Skeletal muscle cell (primary cell): ENCODE measurements around the gene FABP1.

Experiments
- DNase-seq: peaks from one replicate; pipeline ENCODE4 v3.0.0-alpha.2; 2010; ENCODE audit warnings: low read depth
- H3K4me3 ChIP-seq: 2 replicates; pipeline ENCODE4 v1.5.1; 2011; ENCODE audit warnings: low read depth, mild to moderate bottlenecking, control low read depth, low read length, moderate library complexity

Gene FABP1

DNA sequence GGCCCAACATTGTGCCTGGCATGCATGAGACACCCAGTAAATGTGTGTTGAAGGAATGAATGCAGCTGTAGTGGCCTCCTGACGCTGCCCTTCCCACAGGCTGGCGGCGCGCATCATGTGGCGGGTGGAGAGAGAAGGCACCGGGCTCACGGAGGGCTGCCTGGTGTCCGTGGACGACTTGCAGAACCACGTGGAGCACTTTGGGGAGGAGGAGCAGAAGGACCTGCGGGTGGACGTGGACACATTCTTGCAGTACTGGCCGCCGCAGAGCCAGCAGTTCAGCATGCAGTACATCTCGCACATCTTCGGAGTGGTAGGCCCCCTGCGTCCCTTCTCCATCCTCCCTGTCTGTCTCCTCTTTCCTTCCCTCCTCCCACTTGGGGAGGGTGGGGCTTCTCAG is 40.1 kb downstream of the FABP1 start:
- no peak overlapping the region for H3K4me3 ChIP-seq
- DNase-seq, result no peak

DNA sequence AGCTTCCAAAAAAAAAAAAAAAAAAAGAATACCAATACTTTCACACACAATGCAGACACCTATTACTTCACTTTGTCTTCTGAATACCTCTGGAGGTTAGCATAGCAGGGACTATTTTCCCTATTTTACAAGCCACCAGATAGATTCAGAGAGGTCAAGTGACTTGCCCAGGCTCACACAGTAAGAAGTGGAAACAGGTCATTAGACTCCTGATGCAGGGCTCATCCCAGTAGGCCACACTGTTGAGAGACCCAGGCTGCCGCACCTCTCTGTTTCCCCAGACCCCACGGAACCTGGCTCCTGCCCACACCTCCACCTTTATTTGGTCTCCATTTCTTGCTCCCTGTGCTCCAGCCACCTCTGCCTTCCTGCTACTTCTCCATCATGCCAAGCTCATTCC is 40.8 kb downstream of the FABP1 start:
- no peak for DNase-seq
- no peak overlapping the region for H3K4me3 ChIP-seq

DNA sequence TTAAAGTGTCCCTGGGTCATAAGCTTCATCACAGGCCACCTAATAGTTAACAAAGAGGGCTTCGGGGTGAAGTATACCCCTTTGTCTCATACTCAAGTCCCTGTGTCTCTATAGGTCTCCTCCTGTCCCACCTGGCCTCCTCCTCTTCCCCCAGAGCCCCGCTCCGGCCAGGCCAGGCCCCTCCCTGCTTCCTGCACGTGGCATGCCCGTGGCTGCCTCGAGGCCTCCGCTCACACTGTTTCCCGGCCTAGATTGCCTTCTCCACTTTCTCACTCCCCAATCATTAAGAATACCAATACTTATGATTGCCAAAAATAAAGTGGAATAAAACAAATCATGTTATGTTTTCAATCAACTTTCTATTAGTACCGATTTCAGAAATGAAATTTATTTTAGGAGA is 41.5 kb downstream of the FABP1 start:
- no peak for DNase-seq
- H3K4me3 ChIP-seq, result no peak overlapping the region

DNA sequence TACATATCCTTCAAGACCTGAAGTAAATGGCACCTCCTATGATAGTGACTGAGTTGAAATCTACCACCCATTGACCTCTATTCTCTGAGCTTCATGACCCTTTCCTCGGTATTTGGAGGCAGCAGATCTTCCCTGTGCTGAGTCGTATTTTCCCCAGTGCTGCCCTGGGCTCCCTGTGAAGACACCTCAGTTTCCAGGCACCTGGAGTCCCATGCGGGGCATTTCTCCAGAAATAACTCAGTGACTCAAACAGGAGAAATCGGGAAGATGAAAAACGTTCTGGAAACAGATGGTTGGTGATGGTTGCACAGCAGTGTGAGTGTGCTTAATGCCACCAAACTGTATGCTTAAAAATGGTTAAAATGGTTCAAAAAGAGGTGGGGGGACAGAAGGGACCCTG is 42.3 kb downstream of the FABP1 start:
- H3K4me3 ChIP-seq, result no peak overlapping the region
- no peak for DNase-seq

DNA sequence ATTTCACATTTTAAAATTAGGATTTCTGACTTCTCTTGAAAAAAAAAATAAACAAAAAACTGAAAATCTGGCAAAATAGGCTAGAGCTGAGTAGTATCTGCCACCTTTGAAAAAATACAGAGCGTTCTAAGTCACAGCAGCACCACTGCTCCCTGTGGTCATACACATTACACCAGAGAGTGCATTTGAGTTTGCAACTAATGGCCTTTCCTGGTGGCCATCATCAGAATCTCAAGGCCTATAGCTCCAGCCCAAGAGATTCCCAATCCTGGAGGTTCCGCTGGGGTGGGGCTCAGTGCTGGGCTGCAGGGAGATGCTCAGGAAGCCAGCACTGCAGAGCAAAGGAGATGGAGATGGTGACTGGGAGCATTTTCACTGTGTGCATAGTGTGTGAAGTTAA is 42.8 kb downstream of the FABP1 start:
- no peak overlapping the region for H3K4me3 ChIP-seq

DNA sequence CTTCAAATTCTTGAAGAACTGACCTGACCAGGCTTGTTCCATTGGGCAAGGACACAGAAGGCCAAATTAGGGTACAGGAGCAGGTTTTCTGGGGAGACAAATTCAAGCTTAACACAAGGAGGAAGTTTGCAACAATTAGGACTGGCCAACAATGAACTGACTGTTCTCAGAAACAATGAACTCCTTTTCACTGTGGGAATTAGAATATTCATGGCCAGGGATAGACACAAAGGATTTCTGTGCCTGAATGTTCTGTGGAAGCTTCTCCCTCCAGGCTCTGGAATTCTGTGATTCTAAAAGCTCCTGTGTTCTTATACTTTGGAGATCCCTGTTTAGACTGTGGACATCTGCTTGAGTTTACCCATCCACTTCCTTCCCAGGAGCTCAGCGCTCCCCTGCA is 45.1 kb downstream of the FABP1 start:
- no peak overlapping the region for H3K4me3 ChIP-seq
- DNase-seq, result no peak

More for the DNA sequence above, 42.8 kb downstream of the FABP1 start:
- no peak for DNase-seq

DNA sequence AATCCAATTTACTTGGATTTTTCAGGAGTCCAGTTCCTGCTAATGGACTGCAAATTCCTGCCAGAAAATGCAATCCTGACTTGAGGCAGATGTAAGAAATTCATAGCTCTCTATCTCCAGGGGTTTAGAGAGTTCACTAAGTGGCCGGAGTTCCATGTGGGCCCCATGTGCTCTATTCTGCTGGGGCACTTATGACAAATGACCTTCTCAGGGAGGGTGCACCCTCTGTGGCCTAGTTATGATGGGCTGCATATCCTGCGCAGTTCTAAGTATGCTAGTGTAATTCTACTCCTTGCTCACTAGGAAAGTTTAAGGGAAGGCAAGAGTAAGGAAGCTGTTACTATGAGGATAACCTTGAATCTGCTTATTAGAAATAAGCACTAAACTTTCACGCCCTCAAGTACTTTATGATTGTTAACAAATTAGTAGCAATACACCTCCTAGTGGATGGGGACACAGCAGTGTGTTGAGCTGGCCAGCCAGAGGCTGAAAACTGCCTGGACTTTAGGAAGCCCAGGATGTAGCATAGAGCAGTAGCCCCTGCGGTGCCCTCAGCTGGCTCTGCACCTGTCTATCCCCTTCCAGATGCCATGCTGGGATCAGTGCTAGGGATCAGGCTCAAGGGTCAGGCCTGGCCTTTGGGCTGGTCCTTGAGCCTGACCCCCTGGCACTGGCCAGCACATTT is 45.8 kb downstream of the FABP1 start:
- DNase-seq, result no peak
- H3K4me3 ChIP-seq, result no peak overlapping the region

DNA sequence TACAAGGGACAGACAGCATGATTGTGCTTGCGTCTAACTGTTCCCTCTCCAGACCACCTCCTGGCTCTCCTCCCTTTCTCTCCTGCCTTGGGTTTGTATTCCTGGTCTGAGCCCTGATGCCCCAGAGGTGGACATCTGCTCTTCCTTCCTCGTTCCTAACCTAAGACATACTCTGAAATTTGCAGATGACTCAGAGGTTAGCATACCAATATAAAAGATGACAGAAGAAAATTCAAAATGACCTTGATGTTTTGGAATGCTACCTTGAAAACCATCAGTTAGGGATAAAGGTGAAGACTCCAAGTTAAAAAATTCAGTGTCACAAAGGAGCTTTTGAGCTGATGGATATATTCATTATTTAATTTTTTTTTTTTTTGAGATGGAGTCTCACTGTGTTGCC is 47.3 kb downstream of the FABP1 start:
- no peak for DNase-seq
- no peak overlapping the region for H3K4me3 ChIP-seq

DNA sequence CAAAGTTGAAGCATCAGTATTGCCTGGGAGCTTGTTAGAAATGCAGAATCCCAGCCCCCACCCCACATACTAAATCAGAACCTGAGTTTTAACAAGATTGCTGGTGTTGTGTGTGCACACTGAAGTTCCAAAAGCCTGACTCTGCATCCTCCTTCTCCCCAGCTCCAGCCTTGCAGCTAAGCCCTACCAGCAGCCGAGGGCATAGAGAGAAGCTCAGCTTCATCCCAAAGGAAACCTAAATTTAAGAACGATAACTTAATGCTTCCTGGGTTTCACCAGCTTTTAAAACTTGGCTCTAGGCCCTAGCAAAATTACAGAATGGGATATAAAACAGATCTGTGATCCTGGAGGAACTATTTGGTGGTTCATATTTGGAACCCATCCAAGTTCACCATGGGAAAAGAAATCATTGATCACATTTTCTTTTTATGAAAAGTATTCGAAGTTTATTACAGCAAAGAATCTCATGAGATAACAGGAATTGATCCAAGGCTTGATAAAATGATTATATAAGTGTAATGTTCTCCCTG is 49.2 kb downstream of the FABP1 start:
- no peak overlapping the region for H3K4me3 ChIP-seq
- no peak for DNase-seq

DNA sequence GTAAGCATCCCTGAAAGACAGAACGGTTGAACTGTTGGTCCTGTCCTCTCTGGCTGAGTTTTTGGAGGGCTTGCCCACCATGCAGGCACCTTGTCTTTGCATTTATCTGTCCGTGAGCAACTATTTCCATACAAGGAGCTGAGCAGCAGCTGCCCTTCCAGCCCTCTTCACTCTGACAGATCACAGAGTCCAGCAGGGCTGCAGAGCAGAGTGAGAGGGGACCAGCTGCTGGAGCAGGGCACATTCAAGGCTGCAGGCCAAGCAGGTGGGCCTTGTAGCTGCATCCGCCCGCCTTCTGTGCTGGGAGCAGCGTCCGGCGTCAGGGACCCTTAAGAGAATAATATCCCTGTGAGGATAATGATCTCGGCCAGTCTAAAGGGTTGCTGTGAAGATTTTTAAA is 50.8 kb downstream of the FABP1 start:
- DNase-seq, result no peak
- H3K4me3 ChIP-seq, result no peak overlapping the region

DNA sequence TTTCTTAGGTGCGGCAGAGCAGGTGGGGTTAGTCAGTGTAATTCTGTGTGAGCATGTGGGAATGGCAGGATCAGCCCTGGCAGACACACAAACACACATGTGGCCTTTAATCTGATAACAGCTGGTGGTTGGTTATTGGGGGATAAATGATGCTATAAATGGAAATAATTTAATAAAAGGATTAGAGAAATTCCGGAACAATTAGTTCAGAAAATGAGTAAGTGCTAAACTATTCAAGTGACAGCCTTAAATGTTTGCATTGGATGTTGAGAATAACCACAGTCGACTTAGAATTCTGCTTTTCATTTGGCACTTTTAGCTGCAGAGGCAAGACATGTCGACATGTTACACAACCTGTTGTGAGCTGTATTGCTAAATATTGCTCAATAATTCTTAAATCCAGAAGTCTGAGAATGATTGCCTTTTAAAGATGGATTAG is 53.0 kb downstream of the FABP1 start:
- H3K4me3 ChIP-seq, result no peak overlapping the region
- peak; percentile 71 for DNase-seq

DNA sequence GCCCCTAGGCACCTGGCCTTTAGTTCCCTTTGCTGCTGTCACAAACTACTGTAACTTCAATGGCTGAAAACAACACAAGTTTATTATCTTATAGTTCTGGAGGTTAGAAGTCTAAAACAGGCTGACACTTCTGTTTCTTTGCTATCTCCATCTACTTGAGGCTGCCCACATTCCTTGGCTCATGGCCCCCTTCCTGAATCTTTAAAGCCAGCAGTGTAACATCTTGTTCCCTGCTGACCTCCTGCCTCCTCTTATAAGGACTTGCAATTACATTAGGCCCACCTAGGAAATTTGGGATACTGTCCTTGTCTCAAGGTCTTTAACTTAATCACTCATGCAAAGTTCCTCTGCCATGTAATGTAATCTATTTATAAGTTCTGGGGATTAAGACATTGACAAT is 53.7 kb downstream of the FABP1 start:
- H3K4me3 ChIP-seq, result no peak overlapping the region
- DNase-seq, result no peak
